Small intestine (tissue), 7 donors: ENCODE data around the gene NT5C2. TPM values are rescaled to one million over a fixed set of nuclear protein-coding genes. Genes with fewer than 3 reads are reported as not detected.
"Not testable (repeated sequence)": the region's sequence is repeated elsewhere in the genome, so short reads cannot be mapped to it uniquely, and the experiment has no call there.

Experiments used
- DNase-seq, 2 donors: peaks; one replicate each; pipeline versions ENCODE4 v3.0.0 to v3.0.0-alpha.2; 2013
- FAIRE-seq: peaks from 2 replicates; lab custom pipeline; 2012; peaks lifted over from hg19 to GRCh38; lab: Jason Lieb, UNC
- H3K27ac ChIP-seq, 3 donors: one replicate each; pipeline ENCODE4 v1.5.1; 2013; ENCODE audit warnings: low read length in 2 of 3, mild to moderate bottlenecking in 2 of 3, control low read depth in 1 of 3, inconsistent platforms in 1 of 3, low read depth in 1 of 3, moderate library complexity in 1 of 3
- H3K27me3 ChIP-seq, 3 donors: one replicate each; pipeline ENCODE4 v1.6.1; 2013; ENCODE audit warnings: low read length in 3 of 3, inconsistent platforms in 1 of 3; ENCODE audit not compliant: control insufficient read depth in 3 of 3, insufficient read depth in 3 of 3
- H3K36me3 ChIP-seq, 3 donors: one replicate each; pipeline ENCODE4 v1.6.1; 2013; ENCODE audit warnings: low read length in 3 of 3, inconsistent platforms in 1 of 3, low read depth in 1 of 3, mild to moderate bottlenecking in 1 of 3, moderate library complexity in 1 of 3; ENCODE audit not compliant: control insufficient read depth in 3 of 3, insufficient read depth in 2 of 3
- H3K4me1 ChIP-seq, 3 donors: one replicate each; pipeline ENCODE4 v1.6.1; 2013; ENCODE audit warnings: low read length in 2 of 3, inconsistent platforms in 1 of 3, low read depth in 1 of 3, mild to moderate bottlenecking in 1 of 3, moderate library complexity in 1 of 3; ENCODE audit not compliant: control insufficient read depth in 3 of 3, insufficient read depth in 2 of 3
- H3K4me3 ChIP-seq, 3 donors: one replicate each; pipeline ENCODE4 v1.5.1; 2013; ENCODE audit warnings: low read length in 3 of 3, control low read depth in 1 of 3, inconsistent platforms in 1 of 3, low read depth in 1 of 3, mild to moderate bottlenecking in 1 of 3, moderate library complexity in 1 of 3
- H3K9me3 ChIP-seq, 2 donors: one replicate each; pipeline ENCODE4 v1.6.1; 2013; ENCODE audit warnings: low read depth in 1 of 2, low read length in 1 of 2; ENCODE audit not compliant: control insufficient read depth in 2 of 2, insufficient read depth in 1 of 2
- WGBS, 3 donors: extraction: QIAGEN DNeasy Blood & Tissue Kit; methylation state at CpG; one replicate each; pipeline ENCODE4 v1.1.7; 2013; 5-methylcytosine and 5-hydroxymethylcytosine counted together
- polyA plus RNA-seq, 4 donors: library from polyadenylated mRNA; stranded (reverse) in 3 of 4; unstranded in 1 of 4; fragments of 200-250 nt in 3 of 4; fragments of 120-200 nt in 1 of 4; gene quantifications; one replicate each; pipeline versions ENCODE4 v1.2.1 to v1.2.3, GENCODE V29; 2013
- donor health status: healthy with polysubstance abuse.
- donor health status: control.
- donor health status: control.
- donor health status: Bipolar disorder and iron deficiency.
- donor health status: healthy.

The NT5C2 gene
- polyA plus RNA-seq, 4 donors = 15.7 to 61.3 (median 20.4) TPM

DNA sequence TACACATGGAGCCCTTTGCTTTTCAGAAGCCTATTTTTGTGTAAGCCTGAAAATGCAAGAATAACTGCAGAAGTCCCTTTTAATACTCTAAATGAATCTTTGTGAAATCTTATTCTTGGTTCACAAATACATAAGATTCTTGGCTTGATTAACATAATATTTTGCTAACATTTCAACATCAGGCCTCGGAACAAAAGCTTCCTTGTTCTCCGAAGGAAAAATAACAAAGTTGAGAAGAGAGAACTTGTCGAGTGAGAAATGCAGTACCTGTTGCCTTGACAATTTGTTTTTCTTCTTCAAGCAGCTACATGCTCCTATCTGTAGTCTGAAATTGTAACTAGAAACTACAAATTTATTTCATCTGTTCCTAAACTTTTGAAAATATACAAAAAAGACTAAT is 8.5 kb downstream of the NT5C2 start:
- FAIRE-seq = no peak

DNA sequence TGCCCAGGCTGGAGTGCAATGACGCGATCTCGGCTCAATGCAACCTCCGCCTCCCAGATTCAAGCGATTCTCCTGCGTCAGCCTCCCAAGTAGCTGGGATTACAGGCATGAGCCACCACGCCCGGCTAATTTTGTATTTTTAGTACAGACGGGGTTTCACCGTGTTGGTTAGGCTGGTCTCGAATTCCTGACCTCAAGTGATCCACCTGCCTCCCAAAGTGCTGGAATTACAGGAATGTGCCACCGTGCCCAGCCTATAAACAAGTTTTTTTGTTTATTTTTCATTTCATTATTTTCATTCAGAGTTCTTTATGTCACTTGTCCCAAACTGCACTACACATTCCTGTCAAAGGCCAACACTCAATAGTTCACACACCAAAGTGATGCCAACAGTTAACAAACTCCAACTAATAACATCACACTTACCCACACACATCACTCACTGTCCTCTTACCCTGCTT is 9.1 kb downstream of the NT5C2 start:
- H3K36me3 ChIP-seq = peaks cover 0 to 19% (median 3%) of the 10 kb centered on the region in 3 donors
- H3K4me3 ChIP-seq, FAIRE-seq, H3K9me3 ChIP-seq, H3K27me3 ChIP-seq, DNase-seq, H3K27ac ChIP-seq: not testable (repeated sequence)
- H3K4me1 ChIP-seq = peaks cover 0 to 11% (median 0%) of the 10 kb centered on the region in 3 donors
- 86 to 94% (median 91%) methylated on average over 12 of the region's 12 CpGs for WGBS, 3 donors

More for the DNA sequence above, 8.5 kb downstream of the NT5C2 start:
- Histone ChIP-seq H3K27me3 (no peaks in the 10 kb centered on the region), H3K9me3 (no peaks in the 10 kb centered on the region), H3K4me1 (peaks cover 0 to 11% (median 0%) of the 10 kb centered on the region in 3 donors), H3K36me3 (peaks cover 0 to 17% (median 3%) of the 10 kb centered on the region in 3 donors), H3K27ac (no peak overlapping the region), H3K4me3 (no peak overlapping the region)
- WGBS, 3 donors = 22 to 38% (median 24%) methylated on average over 3 of the region's 3 CpGs
- peak in 1 of 2 donors; percentile 4 for DNase-seq

DNA sequence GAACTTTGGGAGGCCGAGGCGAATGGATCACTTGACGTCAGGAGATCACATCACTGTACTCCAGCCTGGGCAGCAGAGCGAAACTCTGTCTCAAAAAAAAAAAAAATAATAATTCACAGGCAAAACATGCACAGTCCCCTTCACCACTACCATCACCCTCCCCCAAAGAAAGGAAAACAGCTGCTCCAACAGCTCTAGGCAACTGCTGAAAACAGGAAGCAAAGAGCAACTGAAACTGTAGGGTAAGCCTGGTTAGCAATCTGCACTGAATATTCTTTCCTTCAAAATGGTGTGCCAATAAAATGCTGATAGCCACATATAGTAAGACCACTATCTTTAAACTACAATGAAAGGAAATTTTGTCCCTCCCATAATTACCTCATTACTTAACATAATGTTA is 11.8 kb downstream of the NT5C2 start:
- H3K36me3 ChIP-seq = peaks cover 0 to 28% (median 7%) of the 10 kb centered on the region in 3 donors
- 67 to 100% (median 100%) methylated on average over 4 of the region's 4 CpGs for WGBS, 3 donors
- H3K9me3 ChIP-seq = no peaks in the 10 kb centered on the region
- no peaks in the 10 kb centered on the region for H3K27me3 ChIP-seq
- no peak overlapping the region for H3K4me3 ChIP-seq
- H3K4me1 ChIP-seq = peaks cover 0 to 11% (median 0%) of the 10 kb centered on the region in 3 donors
- FAIRE-seq (no peak), DNase-seq (no peak)
- no peak overlapping the region for H3K27ac ChIP-seq

DNA sequence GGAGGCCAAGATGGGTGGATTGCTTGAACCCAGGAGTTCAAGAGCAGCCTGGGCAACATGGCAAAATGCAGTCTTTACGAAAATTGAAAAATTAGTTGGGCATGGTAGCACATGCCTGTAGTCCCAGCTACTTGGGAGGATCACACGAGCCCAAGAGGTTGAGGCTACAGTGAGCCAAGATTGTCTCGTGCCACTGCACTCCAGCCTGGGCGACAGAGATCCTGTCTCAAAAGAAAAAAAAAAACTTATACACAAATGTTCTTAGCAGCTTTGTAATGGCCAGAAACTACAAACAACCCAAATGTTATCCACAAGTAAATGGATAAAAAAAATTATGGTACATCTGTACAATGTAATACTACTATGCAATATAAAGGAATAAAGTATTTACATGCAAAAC is 12.6 kb downstream of the NT5C2 start:
- DNase-seq (no peak), FAIRE-seq (no peak)
- Histone ChIP-seq H3K4me1 (peaks cover 0 to 11% (median 0%) of the 10 kb centered on the region in 3 donors), H3K4me3 (no peak overlapping the region), H3K36me3 (peaks cover 0 to 36% (median 9%) of the 10 kb centered on the region in 3 donors), H3K27me3 (no peaks in the 10 kb centered on the region), H3K9me3 (no peaks in the 10 kb centered on the region), H3K27ac (peak overlapping the region in 1 of 3 donors; percentile 27)
- WGBS, 3 donors = 88 to 91% (median 90%) methylated on average over 4 of the region's 4 CpGs

DNA sequence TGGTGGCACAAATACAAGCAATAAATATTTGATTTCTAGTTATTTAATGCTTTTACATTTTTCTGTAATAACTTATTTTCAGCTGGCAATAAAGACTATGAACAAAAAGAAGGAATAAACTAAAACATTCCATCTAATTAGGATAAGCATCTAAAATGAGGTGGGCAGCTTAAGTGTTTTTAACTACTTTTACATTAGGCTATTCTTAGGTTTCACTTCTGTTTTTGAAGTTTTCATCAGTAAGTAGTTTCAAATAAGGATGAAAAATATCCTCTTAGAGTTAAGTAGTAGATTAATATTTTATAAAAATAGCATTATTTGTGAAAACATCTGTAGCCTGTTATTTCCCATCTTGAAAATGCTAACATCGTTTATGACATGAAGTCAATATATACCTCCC is 15.9 kb downstream of the NT5C2 start:
- no peaks in the 10 kb centered on the region for H3K27me3 ChIP-seq
- H3K4me1 ChIP-seq = peaks cover 0 to 6% (median 0%) of the 10 kb centered on the region in 3 donors
- no peaks in the 10 kb centered on the region for H3K9me3 ChIP-seq
- DNase-seq (no peak), FAIRE-seq (no peak)
- no peak overlapping the region for H3K27ac ChIP-seq
- peaks cover 10 to 59% (median 12%) of the 10 kb centered on the region in 3 donors for H3K36me3 ChIP-seq
- no peak overlapping the region for H3K4me3 ChIP-seq
- 45 to 75% (median 71%) methylated on average over 1 of the region's 1 CpG for WGBS, 3 donors

DNA sequence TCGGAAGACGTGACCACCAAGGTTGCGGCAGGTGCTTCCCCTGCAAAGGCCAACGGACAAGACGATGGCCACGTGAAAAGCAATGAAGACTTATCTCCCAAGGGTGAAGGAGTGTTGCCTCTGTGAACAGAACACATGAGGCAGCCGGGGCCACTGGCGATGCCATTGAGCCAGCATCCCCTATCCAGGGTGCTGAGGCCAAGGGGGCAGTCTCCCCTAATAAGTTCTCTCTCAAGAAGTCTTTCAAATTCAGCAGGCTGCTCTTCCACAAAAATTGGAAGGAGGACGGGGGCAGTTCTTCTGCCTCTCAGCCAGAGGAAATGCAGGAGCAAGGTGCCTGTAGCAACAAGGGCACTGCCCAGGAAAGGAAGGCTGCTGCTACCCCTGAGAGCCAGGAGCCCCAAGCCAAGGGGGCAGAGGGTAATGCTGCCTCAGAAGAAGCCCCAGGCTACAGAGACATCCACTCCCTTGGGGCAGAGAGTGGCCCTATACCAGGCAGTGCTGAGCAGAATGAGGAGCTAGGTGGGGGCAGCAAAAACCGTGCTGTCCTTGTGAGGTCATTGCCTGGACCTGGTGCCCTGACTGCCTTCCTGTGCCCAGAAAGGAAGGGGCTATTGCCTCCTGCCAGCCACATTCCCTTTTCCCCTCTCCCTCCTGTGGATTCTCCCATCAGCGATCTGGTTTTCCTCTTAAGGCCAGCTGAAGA is 17.3 kb downstream of the NT5C2 start:
- Histone ChIP-seq H3K4me1 (no peaks in the 10 kb centered on the region), H3K27ac (no peak overlapping the region), H3K4me3 (no peak overlapping the region), H3K27me3 (no peaks in the 10 kb centered on the region), H3K36me3 (peaks cover 9 to 59% (median 10%) of the 10 kb centered on the region in 3 donors), H3K9me3 (no peaks in the 10 kb centered on the region)
- FAIRE-seq (no peak), DNase-seq (no peak)
- WGBS, 3 donors = 91 to 95% (median 95%) methylated on average over 10 to 11 of the region's 11 CpGs

DNA sequence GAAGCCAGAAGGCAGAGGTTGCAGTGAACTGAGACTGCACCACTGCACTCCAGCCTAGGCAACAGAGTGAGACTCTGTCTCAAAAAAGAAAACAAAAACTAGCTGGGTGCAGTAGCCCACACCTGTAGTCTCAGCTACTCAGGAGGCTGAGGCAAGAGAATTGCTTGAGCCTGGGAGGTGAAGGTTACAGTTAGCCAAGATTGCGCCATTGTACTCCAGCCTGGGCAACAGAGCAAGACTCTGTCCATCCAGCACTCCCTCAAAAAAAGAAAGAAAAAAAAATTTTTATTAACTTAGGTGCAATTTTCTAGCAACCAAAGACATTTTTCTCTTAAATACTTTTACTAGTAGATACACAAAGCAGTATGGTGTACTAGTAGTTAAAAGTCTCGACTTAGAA is 18.7 kb downstream of the NT5C2 start:
- DNase-seq, H3K4me3 ChIP-seq, H3K27ac ChIP-seq, H3K4me1 ChIP-seq, FAIRE-seq, H3K9me3 ChIP-seq, H3K27me3 ChIP-seq: not testable (repeated sequence)
- 96 to 100% (median 97%) methylated on average over 2 of the region's 2 CpGs for WGBS, 3 donors
- H3K36me3 ChIP-seq = peaks cover 9 to 66% (median 14%) of the 10 kb centered on the region in 3 donors

DNA sequence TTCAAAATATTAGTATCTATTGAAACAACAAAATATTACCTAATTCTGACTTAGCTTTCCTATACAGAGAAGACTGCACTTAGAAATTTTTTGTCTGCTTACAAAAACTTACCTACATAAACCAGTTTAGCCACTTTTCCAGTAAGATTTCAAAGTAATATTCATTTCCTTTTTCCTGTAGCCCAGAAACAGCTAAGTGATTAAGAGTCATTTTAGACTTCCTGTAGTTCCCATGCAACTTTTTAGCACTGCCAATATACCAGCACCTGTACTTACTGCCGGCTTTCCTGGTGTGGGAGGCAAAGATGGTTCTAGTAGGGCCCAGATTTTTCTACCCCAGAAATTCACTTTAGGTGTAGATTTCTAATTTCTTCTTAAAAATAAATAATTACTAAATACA is 21.8 kb downstream of the NT5C2 start:
- no peak for DNase-seq
- H3K36me3 ChIP-seq = peaks cover 5 to 61% (median 14%) of the 10 kb centered on the region in 3 donors
- WGBS, 3 donors = 38 to 42% (median 39%) methylated on average over 1 of the region's 1 CpG
- no peaks in the 10 kb centered on the region for H3K4me1 ChIP-seq
- H3K27ac ChIP-seq = no peak overlapping the region
- FAIRE-seq = no peak
- no peaks in the 10 kb centered on the region for H3K27me3 ChIP-seq
- H3K4me3 ChIP-seq = no peak overlapping the region
- no peaks in the 10 kb centered on the region for H3K9me3 ChIP-seq
